GM23338 (cell line): ENCODE data around the gene CPD. TPM values are rescaled to one million over a fixed set of nuclear protein-coding genes. Genes with fewer than 3 reads are reported as not detected.

Experiments
- ATAC-seq: fragments of 200-7000 bp; cut with Tn5 transposase; 3 replicates; pipeline ENCODE4 v1.9.1; 2020
- DNase-seq: peaks from one replicate; pipeline ENCODE4 v3.0.0-alpha.2; 2015; ENCODE audit warnings: low spot score
- H2AFZ ChIP-seq: fragments of 200-600 bp; sonication (generic); 2 replicates; pipeline ENCODE4 v1.8.0; 2016; ENCODE audit warnings: antibody characterized with exemption, mild to moderate bottlenecking, moderate library complexity
- H3F3A ChIP-seq: fragments of 200-600 bp; sonication (generic); replicated peaks from 2 replicates; pipeline ENCODE4 v1.8.0; 2017; ENCODE audit warnings: antibody characterized with exemption, mixed run types, low read depth
- H3K27ac ChIP-seq: fragments of 200-600 bp; sonication (generic); 2 replicates; pipeline ENCODE4 v1.6.1; 2016; ENCODE audit warnings: low read depth
- H3K27me3 ChIP-seq: fragments of 200-600 bp; sonication (generic); 2 replicates; pipeline ENCODE4 v1.8.0; 2016; ENCODE audit warnings: mild to moderate bottlenecking, mixed run types, moderate library complexity; ENCODE audit not compliant: insufficient read depth
- H3K36me3 ChIP-seq: fragments of 200-600 bp; sonication (generic); 2 replicates; pipeline ENCODE4 v1.8.0; 2016; ENCODE audit warnings: mild to moderate bottlenecking; ENCODE audit not compliant: insufficient read depth
- H3K4me1 ChIP-seq: fragments of 200-600 bp; sonication (generic); 2 replicates; pipeline ENCODE4 v1.8.0; 2016; ENCODE audit warnings: mild to moderate bottlenecking, moderate library complexity; ENCODE audit not compliant: insufficient read depth
- H3K4me2 ChIP-seq: fragments of 200-600 bp; sonication (generic); 2 replicates; pipeline ENCODE4 v1.7.1; 2017; ENCODE audit warnings: mixed run types
- H3K4me3 ChIP-seq: fragments of 200-600 bp; sonication (generic); 2 replicates; pipeline ENCODE4 v1.6.1; 2016; ENCODE audit warnings: mixed run types
- H3K79me2 ChIP-seq: fragments of 200-600 bp; sonication (generic); replicated peaks from 2 replicates; pipeline ENCODE4 v1.8.0; 2017; ENCODE audit warnings: mild to moderate bottlenecking; ENCODE audit not compliant: insufficient read depth
- H3K9me2 ChIP-seq: fragments of 200-600 bp; sonication (generic); 2 replicates; pipeline ENCODE4 v1.8.0; 2017; ENCODE audit not compliant: insufficient read depth
- H4K20me1 ChIP-seq: fragments of 200-600 bp; sonication (generic); replicated peaks from 2 replicates; pipeline ENCODE4 v1.8.0; 2017; ENCODE audit warnings: mild to moderate bottlenecking; ENCODE audit not compliant: insufficient read depth
- H3K27ac Mint-ChIP-seq: 2 replicates; pipeline ENCODE4 v1.8.0; 2020; ENCODE audit warnings: inconsistent platforms, mild to moderate bottlenecking, moderate library complexity, mixed read lengths
- H3K27me3 Mint-ChIP-seq: 3 replicates; pipeline ENCODE4 v1.8.0; 2022; ENCODE audit warnings: low read depth, mild to moderate bottlenecking, moderate library complexity, mixed read lengths, inconsistent platforms; ENCODE audit not compliant: insufficient read depth, poor library complexity
- H3K36me3 Mint-ChIP-seq: 3 replicates; pipeline ENCODE4 v1.8.0; 2021; ENCODE audit warnings: low read depth, mild to moderate bottlenecking, inconsistent platforms, moderate library complexity, mixed read lengths
- H3K4me1 Mint-ChIP-seq: 3 replicates; pipeline ENCODE4 v1.8.0; 2020; ENCODE audit warnings: mild to moderate bottlenecking, inconsistent platforms, mixed read lengths
- H3K4me3 Mint-ChIP-seq: 3 replicates; pipeline ENCODE4 v1.8.0; 2021; ENCODE audit warnings: moderate library complexity, mild to moderate bottlenecking, inconsistent platforms, mixed read lengths
- H3K9me3 Mint-ChIP-seq: 3 replicates; pipeline ENCODE4 v1.8.0; 2020; ENCODE audit warnings: moderate library complexity, mild to moderate bottlenecking, inconsistent platforms, mixed read lengths
- CREB1 ChIP-seq: fragments of 250-450 bp; sonication (Bioruptor Pico); IDR thresholded peaks from 2 replicates; pipeline ENCODE4 v1.5.0; 2020; ENCODE audit warnings: low read depth, mild to moderate bottlenecking, moderate library complexity
- ETS1 ChIP-seq: IDR thresholded peaks from 2 replicates; pipeline ENCODE4 v1.6.1; 2016; ENCODE audit warnings: antibody characterized with exemption
- JUNB ChIP-seq: IDR thresholded peaks from one replicate; pipeline ENCODE4 v1.6.1; 2016; ENCODE audit warnings: antibody characterized with exemption; ENCODE audit not compliant: unreplicated experiment
- POLR2AphosphoS5 ChIP-seq: IDR thresholded peaks from 2 replicates; pipeline ENCODE4 v1.6.1; 2016; ENCODE audit warnings: antibody characterized with exemption, low read depth
- REST ChIP-seq: IDR thresholded peaks from one replicate; pipeline ENCODE4 v1.6.1; 2018; ENCODE audit warnings: antibody characterized with exemption; ENCODE audit not compliant: unreplicated experiment
- ZNF331 ChIP-seq: fragments of 250-450 bp; sonication (Bioruptor Pico); IDR thresholded peaks from 2 replicates; pipeline ENCODE4 v1.5.0; 2020; ENCODE audit warnings: low read depth, mild to moderate bottlenecking, moderate library complexity
- polyA plus RNA-seq: library from polyadenylated mRNA; unstranded; fragments of >200 nt; fragmentation: Nextera tagmentation; extraction: Ambion mirVana; gene quantifications from 2 replicates; pipeline ENCODE4 v1.2.1, GENCODE V29; 2016
- total RNA-seq: library from RNA; depleted of rRNA; stranded (reverse); fragments of >200 nt; shearing (Covaris generic); gene quantifications from 2 replicates; pipeline ENCODE4 v1.2.3, GENCODE V29; 2014

Gene CPD
- total and polyA plus RNA-seq, 2 experiments from 2014 or later = 6.2 to 57.8 TPM

DNA sequence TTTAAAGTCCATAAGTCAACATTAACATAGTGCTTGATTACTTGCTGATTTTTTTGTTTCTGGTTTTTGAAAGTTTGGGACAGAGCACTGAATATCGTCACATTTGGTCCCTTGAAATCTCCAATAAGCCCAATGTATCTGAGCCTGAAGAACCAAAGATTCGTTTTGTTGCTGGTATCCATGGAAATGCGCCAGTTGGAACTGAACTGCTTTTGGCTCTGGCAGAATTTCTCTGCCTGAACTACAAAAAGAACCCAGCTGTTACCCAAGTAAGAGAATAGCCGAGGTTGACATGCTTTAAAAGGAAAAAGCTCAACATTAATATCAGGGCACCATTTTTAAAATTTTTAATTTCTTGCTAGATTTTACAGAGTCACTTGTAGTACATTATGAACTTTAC, 70.8 kb downstream of the CPD start (continued):
- no peak for TF ChIP-seq REST
- no peak for TF ChIP-seq JUNB
- no peak for TF ChIP-seq ZNF331 (CRISPR knock-in tag)
- TF ChIP-seq CREB1 (CRISPR knock-in tag) = no peak
- no peak for TF ChIP-seq ETS1
- TF ChIP-seq POLR2AphosphoS5 = no peak

DNA sequence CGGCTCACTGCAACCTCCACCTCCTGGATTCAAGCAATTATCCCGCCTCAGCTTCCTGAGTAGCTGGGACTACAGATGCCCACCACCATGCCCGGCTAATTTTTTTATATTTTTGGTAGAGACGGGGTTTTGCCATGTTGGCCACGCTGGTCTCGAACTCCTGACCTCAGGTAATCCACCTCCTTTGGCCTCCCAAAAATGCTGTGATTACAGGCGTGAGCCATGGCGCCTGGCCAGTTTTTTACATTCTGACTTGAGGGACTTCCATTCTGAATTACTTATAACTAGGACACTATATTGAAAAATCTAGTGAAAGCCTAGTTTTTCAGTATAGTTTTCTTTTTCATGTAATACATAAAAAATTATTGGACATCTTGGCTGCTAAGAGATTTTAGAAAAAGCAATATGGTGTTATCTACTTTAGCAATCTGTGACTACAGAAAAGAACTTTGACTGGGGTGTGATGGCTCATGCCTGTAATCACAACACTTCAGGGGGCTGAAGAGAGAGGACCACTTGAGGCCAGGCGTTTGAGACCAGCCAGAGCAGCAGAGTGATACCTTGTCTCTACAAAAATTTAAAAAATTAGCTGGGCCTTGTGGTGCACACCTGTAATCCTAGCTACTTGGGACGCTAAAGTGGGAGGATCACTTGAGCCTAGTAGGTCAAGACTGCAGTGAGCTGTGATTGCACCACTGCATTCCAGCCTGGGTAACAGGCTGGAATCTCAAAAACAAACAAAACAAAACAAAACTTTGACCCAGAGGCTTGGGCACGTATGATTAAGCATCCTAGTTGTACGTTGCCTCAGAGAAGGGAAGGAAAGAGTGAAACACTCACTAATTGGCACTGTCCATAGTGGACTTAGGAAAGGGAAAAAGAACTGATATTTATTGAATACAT, 71.6 kb downstream of the CPD start:
- no peak for ATAC-seq
- Mint-ChIP-seq H3K36me3 (peaks cover 37% of the 10 kb centered on the region), H3K27me3 (no peaks in the 10 kb centered on the region), H3K4me3 (no peak overlapping the region), H3K9me3 (peaks cover 14% of the 10 kb centered on the region), H3K4me1 (no peaks in the 10 kb centered on the region), H3K27ac (no peak overlapping the region)
- Histone ChIP-seq H3K27me3 (no peaks in the 10 kb centered on the region), H3K36me3 (peaks cover 12% of the 10 kb centered on the region), H3K79me2 (no peaks in the 10 kb centered on the region), H2AFZ (no peak overlapping the region), H3F3A (no peaks in the 10 kb centered on the region), H3K4me1 (no peaks in the 10 kb centered on the region), H3K9me2 (peaks cover 4% of the 10 kb centered on the region; the same call in 1 of the 2 replicates), H3K27ac (no peak overlapping the region; the same call in 1 of the 2 replicates), H3K4me3 (no peak overlapping the region), H3K4me2 (no peak overlapping the region), H4K20me1 (no peaks in the 10 kb centered on the region; the same call in 1 of the 2 replicates)
- no peak for TF ChIP-seq REST
- no peak for DNase-seq
